Measurements from ENCODE around the gene WSB1. TPM values are rescaled to one million over a fixed set of nuclear protein-coding genes. Genes with fewer than 3 reads are reported as not detected.

WSB1 gene
- total and polyA plus RNA-seq, 2 donors (not counting 1 experiment from before 2014, with no cell fraction given): 123 to 217 TPM

DNA sequence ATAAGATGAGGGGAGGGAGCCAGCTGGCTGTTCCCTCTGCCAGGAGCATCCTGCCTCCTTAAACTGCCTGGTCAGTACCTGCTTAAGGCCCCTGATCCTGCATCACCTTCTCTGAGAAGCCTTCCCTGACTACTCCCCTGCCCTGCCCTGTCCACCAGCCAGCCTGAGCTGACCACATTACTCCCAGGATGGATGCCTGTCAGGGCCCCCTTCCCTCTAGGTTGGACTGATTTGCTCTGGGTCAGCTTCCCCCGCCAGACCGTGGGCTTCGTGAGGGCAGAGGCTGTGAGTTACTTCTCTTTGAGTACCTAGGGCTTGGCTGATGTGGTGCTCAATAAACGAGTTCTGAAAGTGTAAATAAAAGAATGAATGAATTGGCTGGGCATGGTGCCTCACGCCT lies 63.3 kb downstream of the WSB1 start:
- 100% methylated on average over 3 of the region's 5 CpGs for WGBS (ENCODE audit: insufficient coverage)
- intact Hi-C loops (cut with micrococcal nuclease): no loop called here
- Mint-ChIP-seq H3K27me3 (no peaks in the 10 kb centered on the region), H3K27ac (no peak overlapping the region), H3K4me3 (no peak overlapping the region), H3K9me3 (ENCODE audit: insufficient read depth) (no peaks in the 10 kb centered on the region), H3K4me1 (peaks cover 16% of the 10 kb centered on the region)
- Histone ChIP-seq H3K9ac (ENCODE audit: low read length) (no peak overlapping the region), H3K27ac (ENCODE audit: low read length in 2 of 2) (no peak overlapping the region), H3K36me3 (replicated peaks in 1 of 2; ENCODE audit: control extremely low read depth in 1 of 2, control insufficient read depth in 1 of 2, extremely low read depth in 1 of 2, insufficient read depth in 2 of 2, low read length in 1 of 2) (no peaks in the 10 kb centered on the region), H3K9me3 (ENCODE audit: control extremely low read depth in 1 of 3, control insufficient read depth in 2 of 3, insufficient read depth in 1 of 3, low read length in 2 of 3) (no peaks in the 10 kb centered on the region), H3K4me1 (ENCODE audit: control insufficient read depth in 2 of 2, insufficient read depth in 2 of 2, low read length in 2 of 2) (peaks cover 11 to 17% of the 10 kb centered on the region in 2 donors), H3K4me2 (replicated peaks; ENCODE audit: low read depth, low read length, poor library complexity, severe bottlenecking) (no peak overlapping the region), H3K4me3 (ENCODE audit: control extremely low read depth in 1 of 5, extremely low read depth in 1 of 5, insufficient read depth in 1 of 5, low read depth in 2 of 5, low read length in 4 of 5) (no peak overlapping the region), H4K20me1 (ENCODE audit: control insufficient read depth, insufficient read depth, low read length, poor library complexity, severe bottlenecking) (no peaks in the 10 kb centered on the region), H3K79me2 (ENCODE audit: control insufficient read depth, insufficient read depth, low read length) (no peaks in the 10 kb centered on the region), H3K27me3 (replicated peaks in 1 of 4; ENCODE audit: control extremely low read depth in 1 of 4, control insufficient read depth in 3 of 4, insufficient read depth in 4 of 4, low read length in 3 of 4) (no peaks in the 10 kb centered on the region), H2AFZ (ENCODE audit: insufficient read depth, low read depth, low read length, poor library complexity, severe bottlenecking) (no peak overlapping the region)
- ChIA-PET CTCF (interaction anchor here (1.1 to 13.4 kb wide), 2 partner anchors 12 to 244 kb away, joined by 4 to 170 read pairs; no protein-coding TSS in a partner anchor), POLR2A (no interaction called here)
- DNase-seq (no peak), ATAC-seq (ENCODE audit: low read depth) (no peak)
- TF ChIP-seq EZH2 (IDR thresholded peaks at IDR 0.05; ENCODE audit: borderline replicate concordance, insufficient read depth, low read depth, low read length, poor library complexity, severe bottlenecking) (no peak), CTCF (IDR thresholded peaks at IDR 0.05) (no peak)

- ATAC-seq (ENCODE audit: low read depth): no peak
- H3K4me3 Mint-ChIP-seq: no peak overlapping the region
- no peaks in the 10 kb centered on the region for H4K20me1 ChIP-seq (ENCODE audit: control insufficient read depth, insufficient read depth, low read length, poor library complexity, severe bottlenecking)
- H3K27me3 ChIP-seq (replicated peaks in 1 of 4; ENCODE audit: control extremely low read depth in 1 of 4, control insufficient read depth in 3 of 4, insufficient read depth in 4 of 4, low read length in 3 of 4): no peaks in the 10 kb centered on the region
- no peaks in the 10 kb centered on the region for H3K79me2 ChIP-seq (ENCODE audit: control insufficient read depth, insufficient read depth, low read length)
- POLR2A ChIA-PET: no interaction called here
- H3K27me3 Mint-ChIP-seq: no peaks in the 10 kb centered on the region
- no peak overlapping the region for H3K27ac ChIP-seq (ENCODE audit: low read length in 2 of 2)
- no peaks in the 10 kb centered on the region for H3K4me1 Mint-ChIP-seq
- no peak overlapping the region for H2AFZ ChIP-seq (ENCODE audit: insufficient read depth, low read depth, low read length, poor library complexity, severe bottlenecking)
- no peak overlapping the region for H3K27ac Mint-ChIP-seq
- no peaks in the 10 kb centered on the region for H3K36me3 ChIP-seq (replicated peaks in 1 of 2; ENCODE audit: control extremely low read depth in 1 of 2, control insufficient read depth in 1 of 2, extremely low read depth in 1 of 2, insufficient read depth in 2 of 2, low read length in 1 of 2)
- 65% methylated on average over 2 of the region's 8 CpGs for WGBS (ENCODE audit: insufficient coverage)
- CTCF ChIA-PET: interaction anchor here (0.9 to 13.4 kb wide), 3 partner anchors 20 to 241 kb away, joined by 3 to 170 read pairs (median 4); no protein-coding TSS in a partner anchor
- no peaks in the 10 kb centered on the region for H3K9me3 Mint-ChIP-seq (ENCODE audit: insufficient read depth)
- no peak overlapping the region for H3K4me2 ChIP-seq (replicated peaks; ENCODE audit: low read depth, low read length, poor library complexity, severe bottlenecking)
- no peak for DNase-seq
- H3K4me1 ChIP-seq (ENCODE audit: control insufficient read depth in 2 of 2, insufficient read depth in 2 of 2, low read length in 2 of 2): no peaks in the 10 kb centered on the region
- no peak overlapping the region for H3K9ac ChIP-seq (ENCODE audit: low read length)
- intact Hi-C loops (cut with micrococcal nuclease): no loop called here
- no peak overlapping the region for H3K4me3 ChIP-seq (ENCODE audit: control extremely low read depth in 1 of 5, extremely low read depth in 1 of 5, insufficient read depth in 1 of 5, low read depth in 2 of 5, low read length in 4 of 5)
- H3K9me3 ChIP-seq (ENCODE audit: control extremely low read depth in 1 of 3, control insufficient read depth in 2 of 3, insufficient read depth in 1 of 3, low read length in 2 of 3): no peaks in the 10 kb centered on the region
- TF ChIP-seq CTCF (IDR thresholded peaks at IDR 0.05) (no peak), EZH2 (IDR thresholded peaks at IDR 0.05; ENCODE audit: borderline replicate concordance, insufficient read depth, low read depth, low read length, poor library complexity, severe bottlenecking) (no peak)
Observed at GRCh38 chr17:27360507-27360906, 66.6 kb downstream of the WSB1 start.

All from B cell (primary cell).